Endothelial cell (in vitro differentiated cells): Measurements from ENCODE around the gene HTR1D. TPM values are rescaled to one million over a fixed set of nuclear protein-coding genes. Genes with fewer than 3 reads are reported as not detected.

Experiments
- DNase-seq: peaks from one replicate; pipeline ENCODE4 v3.0.0; 2021; ENCODE audit warnings: low spot score
- H3K27ac Mint-ChIP-seq: one replicate; pipeline ENCODE4 v1.8.0; 2021; ENCODE audit warnings: mixed read lengths, inconsistent platforms; ENCODE audit not compliant: unreplicated experiment
- H3K27me3 Mint-ChIP-seq: one replicate; pipeline ENCODE4 v1.8.0; 2021; ENCODE audit warnings: mild to moderate bottlenecking, moderate library complexity, mixed read lengths, inconsistent platforms; ENCODE audit not compliant: unreplicated experiment
- H3K36me3 Mint-ChIP-seq: one replicate; pipeline ENCODE4 v1.8.0; 2021; ENCODE audit warnings: mild to moderate bottlenecking, low read depth, mixed read lengths, inconsistent platforms; ENCODE audit not compliant: unreplicated experiment
- H3K4me1 Mint-ChIP-seq: one replicate; pipeline ENCODE4 v1.8.0; 2021; ENCODE audit warnings: mild to moderate bottlenecking, mixed read lengths, inconsistent platforms; ENCODE audit not compliant: unreplicated experiment
- H3K4me3 Mint-ChIP-seq: one replicate; pipeline ENCODE4 v1.8.0; 2021; ENCODE audit warnings: mild to moderate bottlenecking, mixed read lengths, inconsistent platforms; ENCODE audit not compliant: unreplicated experiment
- H3K9me3 Mint-ChIP-seq: one replicate; pipeline ENCODE4 v1.8.0; 2021; ENCODE audit warnings: mixed read lengths, inconsistent platforms; ENCODE audit not compliant: unreplicated experiment
- total RNA-seq: library from RNA; stranded (reverse); fragmentation: NEBNext Ultra II Directional; extraction: Animal tissue kit (Norgen Biotek cat#: 25700); gene quantifications from one replicate; pipeline ENCODE4 v1.2.1, GENCODE V29; 2021; ENCODE audit not compliant: unreplicated experiment
- TF ChIP-seq, protein P1 (sequence below): fragments of 200-600 bp; sonication (generic); IDR thresholded peaks from one replicate; pipeline ENCODE4 v1.5.0; 2021; ENCODE audit warnings: antibody characterized with exemption; ENCODE audit not compliant: unreplicated experiment

HTR1D gene
- total RNA-seq, 1 donor from 2014 or later = 0.54 TPM

DNA sequence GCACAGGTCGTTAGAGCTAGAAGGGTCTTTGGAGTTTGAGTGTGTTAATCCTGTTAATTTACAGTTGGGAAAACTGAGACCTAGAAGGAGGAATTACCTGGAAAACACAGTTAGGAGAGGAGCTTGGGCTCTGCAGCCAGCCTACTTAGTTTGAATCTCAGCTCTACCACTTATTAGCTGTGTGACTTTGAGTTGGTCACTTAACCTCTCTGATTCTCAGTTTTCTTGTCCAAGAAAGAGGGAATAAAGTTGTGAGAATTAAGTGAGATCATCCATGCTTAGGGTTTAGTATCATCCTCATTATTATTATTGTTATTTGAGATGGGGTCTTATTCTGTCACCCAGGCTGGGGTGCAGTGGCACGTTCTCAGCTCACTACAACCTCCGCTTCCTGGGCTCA, 5.4 kb upstream of the HTR1D start:
- Mint-ChIP-seq H3K4me1 (peaks cover 8% of the 10 kb centered on the region), H3K27ac (no peak overlapping the region), H3K9me3 (no peaks in the 10 kb centered on the region), H3K36me3 (no peaks in the 10 kb centered on the region), H3K4me3 (no peak overlapping the region), H3K27me3 (peaks cover 10% of the 10 kb centered on the region)
- TF ChIP-seq, protein P1, sequence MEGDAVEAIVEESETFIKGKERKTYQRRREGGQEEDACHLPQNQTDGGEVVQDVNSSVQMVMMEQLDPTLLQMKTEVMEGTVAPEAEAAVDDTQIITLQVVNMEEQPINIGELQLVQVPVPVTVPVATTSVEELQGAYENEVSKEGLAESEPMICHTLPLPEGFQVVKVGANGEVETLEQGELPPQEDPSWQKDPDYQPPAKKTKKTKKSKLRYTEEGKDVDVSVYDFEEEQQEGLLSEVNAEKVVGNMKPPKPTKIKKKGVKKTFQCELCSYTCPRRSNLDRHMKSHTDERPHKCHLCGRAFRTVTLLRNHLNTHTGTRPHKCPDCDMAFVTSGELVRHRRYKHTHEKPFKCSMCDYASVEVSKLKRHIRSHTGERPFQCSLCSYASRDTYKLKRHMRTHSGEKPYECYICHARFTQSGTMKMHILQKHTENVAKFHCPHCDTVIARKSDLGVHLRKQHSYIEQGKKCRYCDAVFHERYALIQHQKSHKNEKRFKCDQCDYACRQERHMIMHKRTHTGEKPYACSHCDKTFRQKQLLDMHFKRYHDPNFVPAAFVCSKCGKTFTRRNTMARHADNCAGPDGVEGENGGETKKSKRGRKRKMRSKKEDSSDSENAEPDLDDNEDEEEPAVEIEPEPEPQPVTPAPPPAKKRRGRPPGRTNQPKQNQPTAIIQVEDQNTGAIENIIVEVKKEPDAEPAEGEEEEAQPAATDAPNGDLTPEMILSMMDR = no peak
- DNase-seq = no peak

DNA sequence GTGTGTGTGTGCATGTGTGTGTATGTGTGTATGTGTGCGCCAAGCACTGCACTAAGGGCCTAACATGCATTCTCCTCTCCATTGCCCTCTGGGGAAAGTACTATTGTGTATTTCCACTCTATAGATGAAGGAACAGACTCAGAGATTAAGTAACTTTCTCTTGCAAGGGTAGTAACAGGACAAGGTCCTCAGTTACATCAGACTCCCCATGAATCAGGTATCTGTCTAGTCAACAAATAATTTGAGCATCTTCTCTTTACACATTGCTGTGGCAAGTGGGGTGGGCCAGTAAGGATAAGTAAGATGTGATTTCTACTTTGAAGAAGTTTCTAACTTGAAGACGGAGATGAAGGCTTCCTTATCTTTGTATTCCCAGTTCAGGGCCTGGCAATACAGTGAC, 5.0 kb upstream of the HTR1D start:
- no peaks in the 10 kb centered on the region for H3K9me3 Mint-ChIP-seq
- no peak overlapping the region for H3K27ac Mint-ChIP-seq
- peaks cover 11% of the 10 kb centered on the region for H3K27me3 Mint-ChIP-seq
- no peaks in the 10 kb centered on the region for H3K36me3 Mint-ChIP-seq
- no peak overlapping the region for H3K4me3 Mint-ChIP-seq
- DNase-seq = no peak
- TF ChIP-seq, protein P1 = no peak
- peaks cover 8% of the 10 kb centered on the region for H3K4me1 Mint-ChIP-seq

- Mint-ChIP-seq H3K27ac (no peak overlapping the region), H3K4me1 (peaks cover 5% of the 10 kb centered on the region), H3K27me3 (peaks cover 15% of the 10 kb centered on the region), H3K36me3 (no peaks in the 10 kb centered on the region), H3K4me3 (no peak overlapping the region), H3K9me3 (no peaks in the 10 kb centered on the region)
- no peak for DNase-seq
- TF ChIP-seq, protein P1 = no peak
Observed at GRCh38 chr1:23221107-23221506, 3.8 kb upstream of the HTR1D start.

GRCh38 chr1:23216771-23217420, 406 bp downstream of the HTR1D start:
- H3K4me3 Mint-ChIP-seq = peak overlapping the region; percentile 4
- TF ChIP-seq, protein P1 = peak; percentile 95
- H3K9me3 Mint-ChIP-seq = no peaks in the 10 kb centered on the region
- DNase-seq = peak; percentile 62
- no peak overlapping the region for H3K27ac Mint-ChIP-seq
- peaks cover 5% of the 10 kb centered on the region for H3K4me1 Mint-ChIP-seq
- no peaks in the 10 kb centered on the region for H3K36me3 Mint-ChIP-seq
- H3K27me3 Mint-ChIP-seq = peaks cover 16% of the 10 kb centered on the region

DNA sequence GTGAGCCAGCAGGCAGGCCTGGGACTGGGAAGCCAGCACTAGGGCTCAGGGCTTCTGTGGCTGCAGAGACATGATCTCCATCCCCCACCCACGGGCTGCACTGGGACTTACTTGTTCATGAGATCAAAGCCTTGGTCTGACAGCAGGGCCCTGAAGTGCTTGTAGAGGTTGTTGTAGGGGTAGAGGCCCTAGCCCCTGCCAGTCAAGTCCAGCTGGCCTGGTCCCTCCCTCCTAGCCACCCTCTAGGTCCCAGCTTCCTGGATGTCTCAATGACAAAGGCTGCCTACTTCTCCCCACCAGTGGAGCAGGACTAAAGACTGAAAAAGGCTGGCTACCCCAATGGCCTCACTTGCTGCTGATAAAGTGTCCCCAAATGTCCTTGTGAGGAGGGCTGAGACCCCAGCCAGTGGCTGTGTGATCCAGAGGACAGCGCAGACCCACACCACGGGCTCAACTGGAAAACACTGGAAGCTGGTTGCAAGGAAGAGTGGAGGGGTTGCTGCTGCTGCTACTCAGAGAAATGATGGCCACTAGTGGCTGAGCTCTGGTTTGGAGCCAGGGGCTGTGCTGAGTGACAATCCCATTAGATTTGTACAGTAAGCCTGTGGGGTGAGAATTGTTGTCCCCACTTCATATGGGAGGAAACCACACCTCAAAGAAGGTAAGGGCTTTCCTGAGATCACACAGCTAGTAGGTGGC, 1.4 kb downstream of the HTR1D start:
- Mint-ChIP-seq H3K36me3 (no peaks in the 10 kb centered on the region), H3K4me3 (no peak overlapping the region), H3K4me1 (peaks cover 8% of the 10 kb centered on the region), H3K27me3 (peaks cover 16% of the 10 kb centered on the region), H3K27ac (no peak overlapping the region), H3K9me3 (no peaks in the 10 kb centered on the region)
- TF ChIP-seq, protein P1 = no peak
- no peak for DNase-seq
